Suppressor macrophage (primary cell): ENCODE results near the gene ZCWPW1.

Source experiments
- DNase-seq, 4 experiments: peaks; one replicate each; pipeline ENCODE4 v3.0.0-alpha.2; 2020 to 2022
- total RNA-seq, 17 experiments: gene quantifications; one replicate each; lab custom pipeline; 2026; ENCODE audit warnings: mixed read lengths in 6 of 17, inconsistent platforms in 3 of 17; lab: John Stamatoyannopoulos, UW

ZCWPW1 gene, protein sequence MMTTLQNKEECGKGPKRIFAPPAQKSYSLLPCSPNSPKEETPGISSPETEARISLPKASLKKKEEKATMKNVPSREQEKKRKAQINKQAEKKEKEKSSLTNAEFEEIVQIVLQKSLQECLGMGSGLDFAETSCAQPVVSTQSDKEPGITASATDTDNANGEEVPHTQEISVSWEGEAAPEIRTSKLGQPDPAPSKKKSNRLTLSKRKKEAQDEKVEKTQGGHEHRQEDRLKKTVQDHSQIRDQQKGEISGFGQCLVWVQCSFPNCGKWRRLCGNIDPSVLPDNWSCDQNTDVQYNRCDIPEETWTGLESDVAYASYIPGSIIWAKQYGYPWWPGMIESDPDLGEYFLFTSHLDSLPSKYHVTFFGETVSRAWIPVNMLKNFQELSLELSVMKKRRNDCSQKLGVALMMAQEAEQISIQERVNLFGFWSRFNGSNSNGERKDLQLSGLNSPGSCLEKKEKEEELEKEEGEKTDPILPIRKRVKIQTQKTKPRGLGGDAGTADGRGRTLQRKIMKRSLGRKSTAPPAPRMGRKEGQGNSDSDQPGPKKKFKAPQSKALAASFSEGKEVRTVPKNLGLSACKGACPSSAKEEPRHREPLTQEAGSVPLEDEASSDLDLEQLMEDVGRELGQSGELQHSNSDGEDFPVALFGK
- total RNA-seq, result 0.78 to 4.7 (median 2.1) reads per million in 17 experiments

DNA sequence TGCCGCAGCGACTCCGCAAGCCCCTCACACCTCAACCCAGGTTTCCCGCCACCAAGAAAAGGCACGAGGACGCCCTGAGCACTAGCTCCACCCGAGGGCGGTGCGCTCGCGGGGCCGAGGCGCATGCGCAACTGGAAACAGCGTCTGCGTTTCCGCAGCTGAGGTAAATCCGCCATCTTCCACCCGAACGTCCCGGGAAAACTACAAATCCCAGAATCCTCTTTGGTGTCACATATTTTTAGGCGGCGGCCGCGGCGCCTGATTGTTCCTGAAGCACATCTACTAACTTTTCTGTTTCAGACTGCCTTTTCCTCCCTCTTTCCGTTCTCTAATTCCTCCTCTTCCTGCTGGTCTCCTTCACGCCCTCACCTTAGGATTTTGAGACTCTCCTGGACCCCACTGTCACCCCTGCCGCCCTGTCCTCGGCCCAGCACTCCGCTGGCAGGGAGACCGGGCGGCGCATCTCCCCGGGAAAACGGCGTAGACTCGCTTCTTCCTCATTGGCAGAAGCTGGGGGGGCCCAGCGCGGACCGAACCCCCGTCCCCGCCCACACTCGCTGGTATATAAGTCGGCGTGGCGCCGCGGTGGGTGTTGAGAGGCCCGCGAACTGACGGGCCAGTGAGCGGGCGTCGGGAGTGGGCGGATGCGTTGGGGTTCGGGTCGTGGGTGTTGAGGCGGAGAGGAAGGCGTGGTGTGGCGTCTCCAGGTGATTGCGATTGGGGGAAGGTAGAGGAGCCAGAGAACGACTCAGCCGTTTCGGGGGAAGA, at the start of gene ZCWPW1:
Gene ZCWPW1, minus strand, starts transcription at position 505 of the 768 bp plus-strand sequence. CDS start 8,054 bp downstream, outside the sequence.
- peak; percentile 97 to 99 (median 98) for DNase-seq

GRCh38 chr7:100477871-100478267, 49.4 kb upstream of the ZCWPW1 start:
- DNase-seq, result no peak

DNA sequence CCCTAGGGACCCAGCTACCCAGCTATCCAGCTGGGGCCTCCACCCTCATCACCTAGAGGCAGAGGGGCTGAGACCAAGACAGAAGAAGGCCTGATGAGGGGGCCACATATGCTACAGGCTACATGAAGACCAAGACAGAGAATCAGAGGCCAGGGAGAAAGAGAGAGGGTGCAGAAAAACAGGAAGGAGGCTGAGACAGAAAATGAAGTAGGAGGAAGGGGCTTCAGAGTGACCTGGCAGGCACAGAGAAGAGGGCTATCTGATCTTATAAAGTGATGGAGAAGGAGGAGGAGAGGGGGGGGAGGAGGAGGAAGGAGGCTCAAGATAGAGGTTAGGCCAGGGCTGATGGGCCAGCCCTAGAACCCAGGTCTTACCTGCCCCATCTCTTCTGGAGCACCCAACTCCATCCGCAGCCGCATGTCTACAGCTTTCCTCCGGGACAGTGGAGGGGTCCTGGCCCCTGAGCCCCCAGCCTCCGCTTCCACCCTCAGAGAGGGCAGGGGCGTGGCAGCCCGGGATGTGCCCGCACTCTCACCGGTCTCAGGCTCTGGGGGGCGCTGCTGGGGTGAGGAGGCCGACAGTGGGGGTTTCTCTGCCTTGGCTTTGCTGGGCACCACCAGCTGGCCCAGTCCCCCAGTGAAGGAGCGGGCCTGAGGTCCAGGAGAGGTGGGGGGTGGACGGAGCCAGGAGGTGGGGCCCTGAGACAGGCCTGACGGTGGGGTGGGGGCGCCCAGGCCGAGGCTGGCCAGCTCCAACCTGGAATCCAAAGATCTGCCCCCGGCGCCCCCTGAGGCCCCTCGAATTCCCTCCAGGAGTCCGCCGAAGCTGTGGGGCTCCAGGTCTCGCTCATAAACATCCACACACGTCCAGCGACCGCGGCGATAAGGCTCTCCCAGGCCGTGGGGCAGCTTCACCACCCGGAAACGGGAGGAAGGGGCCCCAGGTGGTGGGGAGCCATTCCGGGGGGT, 48.7 kb upstream of the ZCWPW1 start:
- DNase-seq, result peak in 2 of 4 experiments; percentile 25 to 46

- peak in 1 of 4 experiments; percentile 44 for DNase-seq
Observed at GRCh38 chr7:100476101-100476780, 47.7 kb upstream of the ZCWPW1 start.

GRCh38 chr7:100475549-100475948, 47.0 kb upstream of the ZCWPW1 start:
- peak in 1 of 4 experiments; percentile 38 for DNase-seq

DNA sequence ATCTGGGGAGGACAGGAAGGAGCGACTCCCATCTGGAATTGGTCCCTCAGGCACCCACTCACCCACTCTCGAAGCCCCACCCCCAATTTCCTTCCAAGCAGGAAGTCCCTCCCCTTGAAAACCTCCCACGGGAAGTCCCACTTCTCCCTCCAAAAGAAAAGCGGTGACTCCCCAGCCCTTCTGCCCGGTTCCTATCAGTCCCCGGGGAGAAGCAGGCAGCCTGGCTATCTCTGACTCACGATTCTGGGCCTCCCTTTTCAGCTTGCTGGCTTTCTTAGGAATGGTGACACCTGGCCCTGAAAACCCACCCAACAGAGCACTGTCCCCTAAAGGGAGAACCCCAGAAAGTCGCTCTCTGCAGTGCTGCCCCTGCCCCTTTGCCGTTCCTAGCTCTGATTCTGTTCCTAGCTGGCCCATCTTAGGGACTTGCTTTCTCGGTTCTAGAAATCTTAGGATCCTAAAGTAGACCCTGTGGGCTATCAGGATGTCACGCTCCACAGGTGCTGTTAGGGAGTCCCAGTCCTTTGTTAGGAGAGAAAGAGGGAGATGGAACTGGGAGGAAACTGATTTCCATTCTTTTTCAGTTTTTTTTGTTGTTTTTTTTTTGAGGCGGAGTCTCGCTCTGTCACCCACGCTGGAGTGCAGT, 44.5 kb upstream of the ZCWPW1 start:
- DNase-seq, result peak; percentile 70 to 82 (median 78)

DNA sequence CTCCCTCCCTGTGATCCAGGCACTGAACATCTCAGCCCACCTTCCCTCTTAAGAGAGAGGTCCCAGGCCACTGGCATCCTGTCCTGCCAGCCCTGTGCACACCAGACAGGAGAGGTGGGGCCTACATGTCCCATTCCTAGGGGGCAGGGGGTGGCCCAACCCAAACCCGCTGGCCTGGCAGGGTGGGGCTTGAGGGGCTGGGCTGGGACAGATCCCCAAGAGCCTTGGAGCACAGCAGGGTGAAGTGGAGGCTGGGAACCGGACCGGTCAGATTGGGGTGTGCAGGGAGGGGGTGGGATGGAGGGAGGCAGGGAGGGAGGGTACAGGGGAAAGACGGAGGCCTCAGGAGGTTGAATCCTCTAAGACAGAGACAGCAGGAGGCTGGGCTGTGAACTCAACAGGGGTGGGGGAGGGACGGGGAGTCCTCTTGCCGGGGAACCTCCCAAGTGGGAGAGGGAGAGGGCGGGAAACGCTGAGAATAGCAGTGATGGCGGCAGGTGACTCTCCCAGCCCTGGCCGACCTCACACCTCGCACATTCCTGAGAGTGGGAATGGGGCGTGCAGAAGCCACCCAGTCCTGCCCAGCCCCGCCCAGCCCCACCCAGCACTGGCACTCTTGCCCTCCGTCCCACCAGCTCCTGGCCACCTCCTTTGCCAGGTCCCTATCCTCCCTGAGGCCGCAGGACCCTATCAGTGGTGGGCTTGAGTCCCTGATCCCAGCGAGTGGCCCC, 43.8 kb upstream of the ZCWPW1 start:
- no peak for DNase-seq

DNA sequence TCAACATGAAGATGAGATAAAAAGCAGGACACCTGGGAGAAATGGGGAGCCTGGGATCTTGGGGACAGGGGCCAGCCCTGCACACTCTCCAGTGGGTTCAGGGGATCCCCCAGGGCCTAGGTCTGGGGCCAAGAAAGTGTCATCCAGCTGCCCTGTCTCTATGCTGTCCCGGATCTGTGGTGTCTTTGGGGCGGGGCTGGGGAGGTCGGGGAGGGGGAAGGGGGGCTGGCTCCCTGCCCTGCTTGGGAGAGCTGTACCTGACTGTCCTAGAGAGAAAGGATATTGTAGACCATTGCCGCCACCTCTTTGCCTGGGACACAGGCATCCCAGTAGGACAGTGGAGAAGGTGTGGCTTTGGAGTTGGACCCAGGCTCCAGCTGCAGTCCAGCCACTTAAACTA, 42.5 kb upstream of the ZCWPW1 start:
- DNase-seq, result no peak

GRCh38 chr7:100469227-100470044, 40.9 kb upstream of the ZCWPW1 start:
- DNase-seq, result peak; percentile 79 to 92 (median 86)

DNA sequence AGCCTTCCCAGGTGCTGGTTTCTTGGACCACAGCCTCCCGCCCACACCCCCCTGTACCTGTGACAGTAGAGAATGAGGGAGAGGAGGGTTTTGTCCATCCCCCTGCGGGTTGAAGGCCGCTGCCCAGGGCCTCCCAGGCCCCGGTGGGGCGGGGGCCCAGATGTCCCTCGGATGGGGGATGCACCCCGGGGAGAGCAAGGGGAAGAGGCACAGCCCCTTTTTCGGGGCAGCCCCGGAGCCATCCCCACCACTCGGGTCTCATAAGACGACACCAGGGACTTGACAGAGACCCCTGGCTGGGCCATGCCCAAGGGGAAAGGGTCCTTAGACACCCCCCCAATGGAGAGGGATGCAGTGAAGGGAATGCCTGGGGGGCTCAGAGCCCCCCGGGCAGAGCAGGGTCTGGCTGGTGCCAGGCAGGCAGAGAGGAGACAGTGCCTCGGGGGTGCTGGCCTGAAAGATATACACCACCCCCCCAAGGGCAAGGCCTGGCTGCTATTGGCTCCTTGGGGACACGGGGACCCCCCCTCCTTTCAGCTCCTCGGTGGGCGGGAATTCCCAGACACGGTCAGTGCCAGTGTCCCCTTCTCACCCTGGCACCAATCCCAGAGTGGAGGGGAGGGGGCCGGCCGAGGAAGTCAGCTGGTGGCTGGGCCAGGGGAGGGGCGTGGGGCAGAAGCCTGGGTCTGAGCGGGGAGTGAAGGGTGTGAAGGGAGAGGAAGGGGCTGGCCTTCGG, 39.3 kb upstream of the ZCWPW1 start:
- DNase-seq, result no peak

- DNase-seq, result no peak
Observed at GRCh38 chr7:100466653-100467605, 38.4 kb upstream of the ZCWPW1 start.

DNA sequence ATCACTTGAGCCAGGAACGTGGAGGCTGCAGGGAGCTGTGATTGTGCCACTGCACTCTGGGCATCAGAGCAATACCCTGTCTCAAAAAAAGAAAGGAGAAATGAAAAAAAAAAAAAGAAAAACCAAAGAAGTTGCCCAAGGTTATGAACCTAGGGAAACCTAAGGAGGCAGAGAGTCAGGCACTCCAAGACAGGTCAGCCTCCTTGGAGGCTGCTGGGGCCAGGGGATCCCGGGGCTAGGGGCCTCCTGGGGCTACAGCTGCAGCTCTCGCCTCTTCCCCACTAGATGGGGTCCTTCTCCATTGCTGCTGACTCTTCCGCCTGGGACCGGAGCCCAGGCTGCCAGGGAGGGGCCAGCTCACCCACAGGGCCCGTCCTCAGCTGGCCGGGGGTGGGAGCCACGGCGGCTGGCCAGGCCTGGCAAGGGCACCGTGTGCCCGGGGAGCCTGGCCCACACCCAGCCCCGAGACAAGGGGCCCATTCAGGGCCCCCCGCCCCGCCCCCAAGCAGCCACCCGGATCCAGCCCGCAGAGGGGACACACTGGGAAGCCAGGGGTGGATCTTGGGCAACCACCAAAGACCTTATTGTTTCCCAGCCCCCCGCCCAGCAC, 37.3 kb upstream of the ZCWPW1 start:
- DNase-seq, result peak; percentile 59 to 75 (median 72)

GRCh38 chr7:100465299-100465698, 36.8 kb upstream of the ZCWPW1 start:
- DNase-seq, result no peak

DNA sequence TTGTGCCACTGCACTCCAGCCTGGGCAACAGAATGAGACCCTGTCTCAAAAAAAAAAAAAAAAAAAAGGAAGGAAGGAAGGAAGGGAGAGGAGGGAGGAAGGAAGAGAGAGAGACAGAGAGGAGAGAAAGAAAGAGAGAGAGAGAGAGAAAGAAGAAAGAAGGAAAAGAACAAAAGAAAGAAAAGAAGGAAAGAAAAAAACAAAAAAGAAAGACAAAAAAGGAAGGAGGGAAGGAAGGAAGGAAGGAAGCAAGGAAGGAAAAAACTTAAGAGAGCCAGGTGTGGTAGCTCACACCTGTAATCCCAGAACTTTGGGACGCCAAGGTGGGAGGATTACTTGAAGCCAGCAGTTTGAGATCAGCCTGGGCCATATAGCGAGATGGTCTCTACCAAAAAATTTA, 36.3 kb upstream of the ZCWPW1 start:
- DNase-seq, result no peak

- no peak for DNase-seq
Observed at GRCh38 chr7:100464210-100464660, 35.7 kb upstream of the ZCWPW1 start, which contains the start of gene SPACDR. SPACDR (minus strand) TSS chr7:100464260; CDS start chr7:100464025, 235 bp downstream.

- DNase-seq, result no peak
Observed at GRCh38 chr7:100457033-100457432, 28.5 kb upstream of the ZCWPW1 start.
